HepG2 (cell line): ENCODE measurements around the gene FOXN3. TPM values are rescaled to one million over a fixed set of nuclear protein-coding genes. Genes with fewer than 3 reads are reported as not detected.
A peak's percentile ranks its signal among the peaks of the same experiment; 100 is the strongest.

Experiments used
- ATAC-seq: fragments of 200-7000 bp; cut with Tn5 transposase; 3 replicates; pipeline ENCODE4 v1.9.1; 2020; ENCODE audit warnings: mild to moderate bottlenecking, moderate library complexity
- BruUV-seq: library from RNA; stranded (reverse); fragments of 400-500 nt; replicated peaks from 2 replicates; lab custom pipeline; 2021; lab: Mats Ljungman, UMichigan
- CTCF ChIA-PET: fragments of 300-600 bp; formaldehyde crosslinking; extraction: SDS; loops from one replicate; lab custom pipeline; 2021; ENCODE audit warnings: low total read pairs, inconsistent platforms, low intra/inter-chr PET ratio; lab: Yijun Ruan, JAX
- POLR2A ChIA-PET: fragments of 350-600 bp; sonication (Branson Sonifier 250); formaldehyde crosslinking; loops from one replicate; lab custom pipeline; 2020; ENCODE audit warnings: antibody characterized with exemption, inconsistent platforms; lab: Yijun Ruan, JAX
- DNase-seq: peaks from one replicate; pipeline ENCODE4 v3.0.0-alpha.2; 2015; ENCODE audit warnings: low spot score
- FAIRE-seq: peaks from 3 replicates; lab custom pipeline; 2011; peaks lifted over from hg19 to GRCh38; lab: Jason Lieb, UNC
- H2AFZ ChIP-seq: one replicate; pipeline ENCODE4 v1.6.1; 2011; ENCODE audit warnings: low read length, inconsistent platforms
- H3K27ac ChIP-seq: fragments of 300-600 bp; 3 replicates; pipeline ENCODE4 v1.8.0; 2011; ENCODE audit warnings: mixed run types, mild to moderate bottlenecking, mixed read lengths, low read length, inconsistent platforms; ENCODE audit not compliant: insufficient read depth; ENCODE audit errors: extremely low read length
- H3K27me3 ChIP-seq, 2 experiments: fragments of 200-600 bp in 1 of 2; 2 replicates in 1 of 2; 3 replicates in 1 of 2; pipeline versions ENCODE4 v1.6.0 to v1.8.0; 2011; ENCODE audit warnings: low read length in 2 of 2, mild to moderate bottlenecking in 2 of 2, moderate library complexity in 2 of 2, inconsistent platforms in 1 of 2; ENCODE audit not compliant: insufficient read depth in 2 of 2, control insufficient read depth in 1 of 2
- H3K36me3 ChIP-seq, 2 experiments: fragments of 200-600 bp in 1 of 2; replicated peaks in 1 of 2; 2 replicates in 1 of 2; 3 replicates in 1 of 2; pipeline versions ENCODE4 v1.5.1 to v1.8.0; 2011; ENCODE audit warnings: low read length in 2 of 2, inconsistent platforms in 1 of 2; ENCODE audit not compliant: insufficient read depth in 2 of 2, control insufficient read depth in 1 of 2
- H3K4me1 ChIP-seq: 2 replicates; pipeline ENCODE4 v1.5.1; 2012; ENCODE audit warnings: low read length, inconsistent platforms; ENCODE audit not compliant: insufficient read depth
- H3K4me2 ChIP-seq: 2 replicates; pipeline ENCODE4 v1.6.0; 2011; ENCODE audit warnings: low read depth, low read length, inconsistent platforms
- H3K4me3 ChIP-seq, 3 experiments: fragments of 200-600 bp in 1 of 3; sonication (generic), shearing (Covaris generic) in 1 of 3; replicated peaks in 1 of 3; 2 replicates each; pipeline ENCODE4 v1.5.1; 2011 to 2016; ENCODE audit warnings: low read length in 3 of 3, inconsistent platforms in 2 of 3, low read depth in 2 of 3, mild to moderate bottlenecking in 2 of 3, control low read depth in 1 of 3, mixed read lengths in 1 of 3; ENCODE audit not compliant: insufficient read depth in 1 of 3
- H3K79me2 ChIP-seq: one replicate; pipeline ENCODE4 v1.6.1; 2011; ENCODE audit warnings: low read length, inconsistent platforms; ENCODE audit not compliant: insufficient read depth
- H3K9ac ChIP-seq: 2 replicates; pipeline ENCODE4 v1.6.0; 2011; ENCODE audit warnings: mild to moderate bottlenecking, low read depth, low read length, inconsistent platforms; ENCODE audit not compliant: insufficient read depth
- H3K9me3 ChIP-seq: 2 replicates; pipeline ENCODE4 v1.5.1; 2012; ENCODE audit warnings: mild to moderate bottlenecking, low read length
- H4K20me1 ChIP-seq: 2 replicates; pipeline ENCODE4 v1.6.0; 2011; ENCODE audit warnings: inconsistent platforms, mild to moderate bottlenecking, low read length, moderate library complexity; ENCODE audit not compliant: insufficient read depth
- CCAR2 ChIP-seq: fragments of 200-400 bp; formaldehyde crosslinking; optimal IDR thresholded peaks from 2 replicates; pipeline ENCODE3; 2018; ENCODE audit warnings: low read depth, mild to moderate bottlenecking, low read length, moderate library complexity
- KLF16 ChIP-seq, 2 experiments: sonication (generic) in 1 of 2; formaldehyde crosslinking in 1 of 2; IDR thresholded peaks; 2 replicates each; pipeline versions ENCODE4 v1.6.1 to v1.8.0; 2016 to 2023; ENCODE audit warnings: missing genetic modification reagents in 2 of 2, missing compliant biosample characterization in 1 of 2
- ZNF430 ChIP-seq: sonication (generic); formaldehyde crosslinking; IDR thresholded peaks from 2 replicates; pipeline ENCODE4 v1.9.0; 2021; ENCODE audit warnings: mild to moderate bottlenecking, missing genetic modification reagents
- WGBS: methylation state at CpG from one replicate; pipeline ENCODE4 v1.1.6; 2017; ENCODE audit warnings: low lambda C conversion rate; 5-methylcytosine and 5-hydroxymethylcytosine counted together
- in situ Hi-C: cut with HindIII; loops from 2 replicates; pipeline ENCODE4 v1.10.0; 2017; ENCODE audit warnings: low pct_unique_long_range_greater_than_20kb; ENCODE audit not compliant: extremely low pct_ligation_motif_present
- intact Hi-C: fragments of 100-400 bp; cut with micrococcal nuclease; formaldehyde crosslinking; loops from one replicate; pipeline ENCODE4 v1.10.0; 2022; ENCODE audit not compliant: unreplicated experiment
- polyA plus RNA-seq, 8 experiments: library from polyadenylated mRNA; depleted of rRNA in 3 of 8; stranded (reverse) in 7 of 8; unstranded in 1 of 8; fragments of >200 nt; fragmentation: Illumina TruSeq in 4 of 8; extraction: Trizol in 4 of 8; gene quantifications; 2 replicates each; pipeline versions ENCODE4 v1.2.1 to v1.2.3, GENCODE V29; 2011 to 2016; ENCODE audit warnings: low read depth in 4 of 8, missing spikeins in 1 of 8, mixed read lengths in 1 of 8; ENCODE audit not compliant: insufficient read depth in 1 of 8
- total RNA-seq, 5 experiments: library from RNA; depleted of rRNA; stranded (reverse); fragments of >200 nt; fragmentation: Illumina TruSeq; extraction: Trizol; gene quantifications; 2 replicates each; pipeline ENCODE4 v1.2.3, GENCODE V29; 2016; ENCODE audit warnings: low read depth in 1 of 5
- TF ChIP-seq, protein P1 (sequence below): IDR thresholded peaks from 2 replicates; pipeline ENCODE4 v1.6.1; 2016; ENCODE audit warnings: low read depth
- TF ChIP-seq, protein P2 (sequence below): sonication (generic); formaldehyde crosslinking; IDR thresholded peaks from 2 replicates; pipeline ENCODE4 v1.8.0; 2022; ENCODE audit warnings: mild to moderate bottlenecking, missing genetic modification reagents, borderline replicate concordance

The FOXN3 gene
- total and polyA plus RNA-seq, 2 of the 13 experiments (the other 11 are each of a cell fraction or from before 2014, with no cell fraction given), result 32.4 to 70.2 TPM

DNA sequence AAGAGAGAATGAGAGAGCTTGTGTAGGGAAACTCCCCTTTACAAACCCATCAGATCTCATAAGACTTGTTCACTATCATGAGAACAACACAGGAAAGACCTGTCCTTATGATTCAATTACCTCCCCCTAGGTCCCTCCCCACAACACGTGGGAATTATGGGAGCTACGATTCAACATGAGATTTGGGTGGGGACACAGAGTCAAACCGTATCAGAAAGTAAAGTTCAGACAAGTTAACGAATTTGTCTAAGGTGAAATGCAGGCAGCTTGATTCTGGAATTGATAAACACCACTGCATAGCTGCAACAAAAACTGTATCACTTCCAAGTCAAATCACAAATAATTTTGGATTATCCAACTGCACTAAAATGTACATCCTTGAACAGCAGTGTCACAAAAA is 47.4 kb downstream of the FOXN3 start:
- Histone ChIP-seq H3K27ac (peak overlapping the region; percentile 96), H3K9ac (peak overlapping the region; percentile 68; the same call in 1 of the 2 replicates), H2AFZ (no peak overlapping the region), H3K9me3 (no peaks in the 10 kb centered on the region), H4K20me1 (no peaks in the 10 kb centered on the region), H3K36me3 (peaks cover 4 to 17% of the 10 kb centered on the region in 2 experiments; a peak in 4 of 5 replicates), H3K4me1 (peaks cover 87% of the 10 kb centered on the region), H3K4me2 (peak overlapping the region; percentile 82), H3K27me3 (no peaks in the 10 kb centered on the region), H3K79me2 (peaks cover 84% of the 10 kb centered on the region), H3K4me3 (no peak overlapping the region; a peak in 1 of 6 replicates)
- ChIA-PET POLR2A (interaction anchor here (1.8 to 3.5 kb wide), 5 partner anchors 9 to 541 kb away, joined by 8 to 57 read pairs (median 10); no protein-coding TSS in a partner anchor), CTCF (no interaction called here)
- intact Hi-C loops, result loop anchor here (1.0 to 5.0 kb wide), 2 partner anchors 18 to 48 kb away; partner anchors contain the start of gene FOXN3
- WGBS, result 95% methylated on average over 4 of the region's 4 CpGs
- in situ Hi-C loops, result no loop called here
- DNase-seq, result no peak
- no TSS peak for BruUV-seq
- no peak for ATAC-seq
- FAIRE-seq, result no peak
- TF ChIP-seq CCAR2 (no peak), KLF16 (CRISPR knock-in tag; IDR thresholded peaks at IDR 0.05) (0 out of 4 replicates have a peak, but pooled peaks of 1 of the 2 experiments have one; percentile 5), ZNF430 (CRISPR knock-in tag) (peak; percentile 88; the same call in 1 of the 2 replicates)
- TF ChIP-seq, protein P1, sequence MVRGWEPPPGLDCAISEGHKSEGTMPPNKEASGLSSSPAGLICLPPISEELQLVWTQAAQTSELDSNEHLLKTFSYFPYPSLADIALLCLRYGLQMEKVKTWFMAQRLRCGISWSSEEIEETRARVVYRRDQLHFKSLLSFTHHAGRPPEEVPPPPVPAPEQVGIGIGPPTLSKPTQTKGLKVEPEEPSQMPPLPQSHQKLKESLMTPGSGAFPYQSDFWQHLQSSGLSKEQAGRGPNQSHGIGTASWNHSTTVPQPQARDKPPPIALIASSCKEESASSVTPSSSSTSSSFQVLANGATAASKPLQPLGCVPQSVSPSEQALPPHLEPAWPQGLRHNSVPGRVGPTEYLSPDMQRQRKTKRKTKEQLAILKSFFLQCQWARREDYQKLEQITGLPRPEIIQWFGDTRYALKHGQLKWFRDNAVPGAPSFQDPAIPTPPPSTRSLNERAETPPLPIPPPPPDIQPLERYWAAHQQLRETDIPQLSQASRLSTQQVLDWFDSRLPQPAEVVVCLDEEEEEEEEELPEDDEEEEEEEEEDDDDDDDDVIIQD (CRISPR knock-in tag), result peak; percentile 83; the same call in 1 of the 2 replicates
- TF ChIP-seq, protein P2, sequence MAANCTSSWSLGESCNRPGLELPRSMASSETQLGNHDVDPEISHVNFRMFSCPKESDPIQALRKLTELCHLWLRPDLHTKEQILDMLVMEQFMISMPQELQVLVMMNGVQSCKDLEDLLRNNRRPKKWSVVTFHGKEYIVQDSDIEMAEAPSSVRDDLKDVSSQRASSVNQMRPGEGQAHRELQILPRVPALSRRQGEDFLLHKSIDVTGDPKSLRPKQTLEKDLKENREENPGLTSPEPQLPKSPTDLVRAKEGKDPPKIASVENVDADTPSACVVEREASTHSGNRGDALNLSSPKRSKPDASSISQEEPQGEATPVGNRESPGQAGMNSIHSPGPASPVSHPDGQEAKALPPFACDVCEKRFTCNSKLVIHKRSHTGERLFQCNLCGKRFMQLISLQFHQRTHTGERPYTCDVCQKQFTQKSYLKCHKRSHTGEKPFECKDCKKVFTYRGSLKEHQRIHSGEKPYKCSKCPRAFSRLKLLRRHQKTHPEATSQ (CRISPR knock-in tag), result peak; percentile 54; the same call in 1 of the 2 replicates
